HUDEP-2 (cell line): ENCODE results near the gene ZNF711.
"Not testable (repeated sequence)": the region's sequence is repeated elsewhere in the genome, so short reads cannot be mapped to it uniquely, and the experiment has no call there.

Experiments
- DNase-seq, 76 experiments: peaks; one replicate each; lab custom pipeline; 2025; ENCODE audit not compliant: unreplicated experiment in 76 of 76; lab: John Stamatoyannopoulos, UW

The ZNF711 gene

GRCh38 chrX:85243761-85244449 lies at the start of gene ZNF711, which contains the start of gene SATL1:
ZNF711 (plus strand) TSS chrX:85243991; CDS start chrX:85247573, 3,582 bp downstream.
SATL1 (minus strand) TSS chrX:85243779; CDS start chrX:85108968, 134,811 bp downstream.
- peak in 39 of 76 experiments; percentile 0 to 19 (median 2) for DNase-seq

- DNase-seq, result no peak
Observed at GRCh38 chrX:85196319-85196718, 47.5 kb upstream of the ZNF711 start.

- DNase-seq, result no peak
Observed at GRCh38 chrX:85203461-85203970, 40.3 kb upstream of the ZNF711 start.

- no peak for DNase-seq
Observed at GRCh38 chrX:85213792-85214530, 29.8 kb upstream of the ZNF711 start.

GRCh38 chrX:85215946-85216345 lies 27.8 kb upstream of the ZNF711 start:
- DNase-seq, result no peak

GRCh38 chrX:85221361-85221760 lies 22.4 kb upstream of the ZNF711 start:
- no peak for DNase-seq

- no peak for DNase-seq
Observed at GRCh38 chrX:85223359-85223758, 20.4 kb upstream of the ZNF711 start.

GRCh38 chrX:85243155-85243554 lies 636 bp upstream of the ZNF711 start:
- no peak for DNase-seq

GRCh38 chrX:85244450-85245211 lies 840 bp downstream of the ZNF711 start:
- DNase-seq, result peak in 20 of 76 experiments; percentile 0 to 22 (median 4)

- DNase-seq, result not testable (repeated sequence)
Observed at GRCh38 chrX:85285286-85285685, 41.5 kb downstream of the ZNF711 start.

GRCh38 chrX:85288992-85289723 lies 45.4 kb downstream of the ZNF711 start:
- no peak for DNase-seq

GRCh38 chrX:85303544-85303943 lies 59.8 kb downstream of the ZNF711 start:
- no peak for DNase-seq

- DNase-seq, result peak in 2 of 76 experiments; percentile 0
Observed at GRCh38 chrX:85309717-85310116, 65.9 kb downstream of the ZNF711 start.

- not testable (repeated sequence) for DNase-seq
Observed at GRCh38 chrX:85311348-85311747, 67.6 kb downstream of the ZNF711 start.
